ENCODE data around the gene COL20A1.
A peak's percentile ranks its signal among the peaks of the same experiment; 100 is the strongest.

Gene COL20A1

GRCh38 chr20:63297371-63297781, 4.4 kb downstream of the COL20A1 start:
- TF ChIP-seq ZNF521 (tag by site-specific recombination; IDR thresholded peaks at IDR 0.05) (no peak), GLIS1 (tag by site-specific recombination; IDR thresholded peaks at IDR 0.05) (peak; percentile 94), ZNF426 (tag by site-specific recombination; IDR thresholded peaks at IDR 0.05) (no peak), ZBTB48 (tag by site-specific recombination; IDR thresholded peaks at IDR 0.05) (peak; percentile 78), ZIC2 (tag by site-specific recombination; IDR thresholded peaks at IDR 0.05) (peak; percentile 29; the same call in 1 of the 2 replicates)
- H3K27ac ChIP-seq (ENCODE audit: extremely low read depth, low read depth, low read length) = no peak overlapping the region
- no peaks in the 10 kb centered on the region for H3K4me1 ChIP-seq (ENCODE audit: control insufficient read depth, insufficient read depth, low read length)
- no peaks in the 10 kb centered on the region for H3K36me3 ChIP-seq (ENCODE audit: control insufficient read depth in 2 of 2, insufficient read depth in 1 of 2, low read length in 2 of 2)
- ChIA-PET POLR2A (no interaction called here), CTCF (interaction anchor here (0.8 to 2.4 kb wide), 5 partner anchors 11 to 85 kb away, joined by 3 to 5 read pairs (median 3); no protein-coding TSS in a partner anchor)
- no peak overlapping the region for H3K4me3 ChIP-seq (ENCODE audit: low read depth, low read length)
- no peaks in the 10 kb centered on the region for H3K9me3 ChIP-seq (ENCODE audit: control insufficient read depth, insufficient read depth, low read depth, low read length)

GRCh38 chr20:63297796-63298572, 5.0 kb downstream of the COL20A1 start:
- ChIA-PET POLR2A (no interaction called here), CTCF (interaction anchor here (0.8 to 2.4 kb wide), 4 partner anchors 10 to 18 kb away, joined by 3 to 5 read pairs (median 3); no protein-coding TSS in a partner anchor)
- Histone ChIP-seq H3K4me1 (ENCODE audit: control insufficient read depth, insufficient read depth, low read length) (no peaks in the 10 kb centered on the region), H3K36me3 (ENCODE audit: control insufficient read depth in 2 of 2, insufficient read depth in 1 of 2, low read length in 2 of 2) (no peaks in the 10 kb centered on the region), H3K27ac (ENCODE audit: extremely low read depth, low read depth, low read length) (no peak overlapping the region), H3K4me3 (ENCODE audit: low read depth, low read length) (no peak overlapping the region), H3K9me3 (ENCODE audit: control insufficient read depth, insufficient read depth, low read depth, low read length) (no peaks in the 10 kb centered on the region)
- TF ChIP-seq ZNF121 (tag by site-specific recombination; IDR thresholded peaks at IDR 0.05) (peak; percentile 77), ZNF704 (tag by site-specific recombination; IDR thresholded peaks at IDR 0.05) (no peak)

- ChIA-PET CTCF (interaction anchor here (2.2 to 2.4 kb wide), 2 partner anchors 11 kb away, joined by 5 to 16 read pairs; no protein-coding TSS in a partner anchor), POLR2A (no interaction called here)
These were observed 5.8 kb downstream of the COL20A1 start for GRCh38 chr20:63298731-63299312.

More at GRCh38 chr20:63298731-63299312, 5.8 kb downstream of the COL20A1 start:
- TF ChIP-seq ZNF202 (tag by site-specific recombination; IDR thresholded peaks at IDR 0.05; ENCODE audit: borderline replicate concordance) (no peak), ZNF121 (tag by site-specific recombination; IDR thresholded peaks at IDR 0.05) (0 out of 2 replicates have a peak, but pooled peaks have one; percentile 8), ZNF639 (tag by site-specific recombination; IDR thresholded peaks at IDR 0.05) (no peak), ZNF146 (tag by site-specific recombination; IDR thresholded peaks at IDR 0.05) (peak; percentile 98), ZNF280D (tag by site-specific recombination; IDR thresholded peaks at IDR 0.05) (peak; percentile 63; the same call in 1 of the 2 replicates), ZXDB (tag by site-specific recombination; IDR thresholded peaks at IDR 0.05) (no peak), ZNF560 (tag by site-specific recombination; IDR thresholded peaks at IDR 0.05; ENCODE audit: borderline replicate concordance) (no peak), ZNF138 (tag by site-specific recombination; IDR thresholded peaks at IDR 0.05; ENCODE audit: borderline replicate concordance) (no peak), BCL6B (tag by site-specific recombination; IDR thresholded peaks at IDR 0.05) (no peak)
- no peaks in the 10 kb centered on the region for H3K4me1 ChIP-seq (ENCODE audit: control insufficient read depth, insufficient read depth, low read length)
- no peak overlapping the region for H3K27ac ChIP-seq (ENCODE audit: extremely low read depth, low read depth, low read length)
- H3K36me3 ChIP-seq (ENCODE audit: control insufficient read depth in 2 of 2, insufficient read depth in 1 of 2, low read length in 2 of 2) = no peaks in the 10 kb centered on the region
- no peaks in the 10 kb centered on the region for H3K9me3 ChIP-seq (ENCODE audit: control insufficient read depth, insufficient read depth, low read depth, low read length)
- no peak overlapping the region for H3K4me3 ChIP-seq (ENCODE audit: low read depth, low read length)

Measured in HEK293 (cell line).